Karpas-422 (cell line): Measurements from ENCODE around the gene SLC2A5. TPM values are rescaled to one million over a fixed set of nuclear protein-coding genes. Genes with fewer than 3 reads are reported as not detected.
A peak's percentile ranks its signal among the peaks of the same experiment; 100 is the strongest.

Source experiments
- DNase-seq: peaks from one replicate; pipeline ENCODE4 v3.0.0-alpha.2; 2015
- H2AFZ ChIP-seq: fragments of 200-600 bp; sonication (generic); 2 replicates; pipeline ENCODE4 v1.6.1; 2014; ENCODE audit warnings: antibody characterized with exemption, low read length, mixed read lengths
- H3K27ac ChIP-seq: fragments of 200-600 bp; sonication (generic); 2 replicates; pipeline ENCODE4 v1.5.1; 2014; ENCODE audit warnings: mild to moderate bottlenecking, low read length, moderate library complexity
- H3K27me3 ChIP-seq: fragments of 200-600 bp; sonication (generic); 2 replicates; pipeline ENCODE4 v1.6.1; 2014; ENCODE audit warnings: low read length, mixed read lengths
- H3K36me3 ChIP-seq: fragments of 200-600 bp; sonication (generic); 2 replicates; pipeline ENCODE4 v1.6.1; 2014; ENCODE audit warnings: low read length, mixed read lengths; ENCODE audit not compliant: insufficient read depth
- H3K4me1 ChIP-seq: fragments of 200-600 bp; sonication (generic); 2 replicates; pipeline ENCODE4 v1.6.1; 2014; ENCODE audit warnings: mild to moderate bottlenecking, low read length, mixed read lengths
- H3K4me2 ChIP-seq: fragments of 200-600 bp; sonication (generic); 2 replicates; pipeline ENCODE4 v1.6.1; 2014; ENCODE audit warnings: low read length, low read depth, mild to moderate bottlenecking; ENCODE audit not compliant: poor library complexity, severe bottlenecking
- H3K4me3 ChIP-seq: fragments of 200-600 bp; sonication (generic); 2 replicates; pipeline ENCODE4 v1.5.1; 2014; ENCODE audit warnings: mild to moderate bottlenecking, antibody characterized with exemption, low read length, mixed read lengths
- H3K79me2 ChIP-seq: fragments of 200-600 bp; sonication (generic); 2 replicates; pipeline ENCODE4 v1.6.1; 2014; ENCODE audit warnings: mild to moderate bottlenecking, low read length, mixed read lengths
- H3K9ac ChIP-seq: fragments of 200-600 bp; sonication (generic); 2 replicates; pipeline ENCODE4 v1.6.0; 2014; ENCODE audit warnings: low read length
- H3K9me2 ChIP-seq: fragments of 200-600 bp; sonication (generic), shearing (Covaris generic); replicated peaks from 2 replicates; pipeline ENCODE4 v1.6.0; 2014; ENCODE audit warnings: mild to moderate bottlenecking, low read length, moderate library complexity; ENCODE audit not compliant: insufficient read depth
- H3K9me3 ChIP-seq: fragments of 300-700, 200-600 bp; sonication (generic); 2 replicates; pipeline ENCODE4 v1.6.1; 2014; ENCODE audit warnings: low read length, mixed read lengths
- H4K20me1 ChIP-seq: fragments of 200-600 bp; sonication (generic); 2 replicates; pipeline ENCODE4 v1.6.1; 2014; ENCODE audit warnings: mild to moderate bottlenecking, antibody characterized with exemption, low read length, low read depth; ENCODE audit not compliant: insufficient read depth
- total RNA-seq: library from RNA; depleted of rRNA; stranded (reverse); fragments of >200 nt; shearing (Covaris generic); gene quantifications from 2 replicates; pipeline ENCODE4 v1.2.3, GENCODE V29; 2014; ENCODE audit warnings: low replicate concordance

Gene SLC2A5
- total RNA-seq, 1 experiment from 2014 or later: 0.22 TPM

DNA sequence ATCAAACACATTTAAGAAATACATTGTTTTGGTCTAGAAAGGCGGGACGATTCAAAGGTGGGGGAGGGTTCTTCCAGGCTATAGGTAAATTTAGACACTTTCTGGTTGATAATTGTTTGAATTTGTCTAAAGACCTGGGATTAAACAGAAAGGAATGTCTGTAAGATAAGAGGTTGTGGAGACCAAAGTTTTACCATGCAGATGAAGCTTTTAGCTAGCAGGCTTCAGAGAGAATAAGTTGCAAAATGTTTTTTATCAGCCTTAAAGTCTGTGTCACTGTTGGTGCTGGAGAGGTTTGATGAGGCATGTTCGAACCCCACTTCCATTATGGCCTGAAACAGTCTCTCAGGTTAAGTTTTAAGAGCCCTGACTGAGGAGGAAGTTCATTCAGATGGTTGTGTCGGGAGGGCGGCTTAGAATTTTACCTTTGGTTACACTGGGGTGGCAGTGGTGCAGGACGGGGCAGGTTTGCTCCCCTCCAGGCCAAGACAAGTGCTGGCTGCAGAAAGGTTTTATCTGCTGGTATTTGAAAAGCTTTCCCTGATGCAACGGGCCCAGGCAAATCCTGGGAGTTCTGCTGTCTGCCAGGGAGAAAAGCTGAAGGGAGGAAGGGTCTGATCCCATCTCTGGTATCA is 16.0 kb upstream of the SLC2A5 start:
- H3K4me1 ChIP-seq: peaks cover 14% of the 10 kb centered on the region
- no peaks in the 10 kb centered on the region for H3K36me3 ChIP-seq
- H3K9ac ChIP-seq: no peak overlapping the region
- no peak overlapping the region for H3K4me3 ChIP-seq
- no peaks in the 10 kb centered on the region for H3K79me2 ChIP-seq
- no peaks in the 10 kb centered on the region for H4K20me1 ChIP-seq
- no peaks in the 10 kb centered on the region for H3K9me2 ChIP-seq
- no peak overlapping the region for H3K27ac ChIP-seq
- H3K4me2 ChIP-seq: no peak overlapping the region
- no peaks in the 10 kb centered on the region for H3K27me3 ChIP-seq
- H3K9me3 ChIP-seq: no peaks in the 10 kb centered on the region
- H2AFZ ChIP-seq: no peak overlapping the region
- DNase-seq: no peak

DNA sequence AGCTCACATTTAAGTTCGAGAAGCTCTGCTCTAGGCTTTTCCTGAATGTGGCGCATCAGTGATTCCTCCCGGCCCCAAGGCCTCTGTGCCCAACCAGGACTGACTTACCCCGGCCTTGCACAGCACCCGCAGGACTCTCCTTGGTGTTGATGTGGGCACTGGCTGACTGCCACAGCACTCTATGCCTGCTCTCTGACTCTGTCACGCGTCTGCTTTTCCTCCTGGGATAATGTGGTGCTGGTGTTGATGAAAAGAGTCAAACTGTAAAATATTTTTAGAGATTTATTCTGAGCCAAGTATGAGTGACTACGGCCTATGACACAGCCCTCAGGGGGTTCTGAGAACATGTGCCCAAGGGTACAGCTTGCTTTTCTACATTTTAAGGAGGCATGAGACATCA is 15.5 kb upstream of the SLC2A5 start:
- no peaks in the 10 kb centered on the region for H3K9me2 ChIP-seq

GRCh38 chr1:9081473-9081872 is 12.0 kb upstream of the SLC2A5 start:
- Histone ChIP-seq H3K9ac (no peak overlapping the region), H3K4me3 (no peak overlapping the region), H4K20me1 (no peaks in the 10 kb centered on the region), H3K9me2 (no peaks in the 10 kb centered on the region), H3K27me3 (no peaks in the 10 kb centered on the region), H3K27ac (no peak overlapping the region), H3K36me3 (no peaks in the 10 kb centered on the region), H3K9me3 (no peaks in the 10 kb centered on the region), H3K4me2 (no peak overlapping the region), H3K79me2 (no peaks in the 10 kb centered on the region), H3K4me1 (peaks cover 37% of the 10 kb centered on the region), H2AFZ (no peak overlapping the region)
- no peak for DNase-seq

More for the DNA sequence above, 15.5 kb upstream of the SLC2A5 start:
- no peak overlapping the region for H3K4me2 ChIP-seq
- peaks cover 19% of the 10 kb centered on the region for H3K4me1 ChIP-seq
- H3K36me3 ChIP-seq: no peaks in the 10 kb centered on the region
- H3K9ac ChIP-seq: no peak overlapping the region
- H3K9me3 ChIP-seq: no peaks in the 10 kb centered on the region
- no peaks in the 10 kb centered on the region for H3K79me2 ChIP-seq
- no peaks in the 10 kb centered on the region for H4K20me1 ChIP-seq
- H3K27ac ChIP-seq: no peak overlapping the region
- no peak overlapping the region for H3K4me3 ChIP-seq
- no peaks in the 10 kb centered on the region for H3K27me3 ChIP-seq
- no peak overlapping the region for H2AFZ ChIP-seq
- no peak for DNase-seq

DNA sequence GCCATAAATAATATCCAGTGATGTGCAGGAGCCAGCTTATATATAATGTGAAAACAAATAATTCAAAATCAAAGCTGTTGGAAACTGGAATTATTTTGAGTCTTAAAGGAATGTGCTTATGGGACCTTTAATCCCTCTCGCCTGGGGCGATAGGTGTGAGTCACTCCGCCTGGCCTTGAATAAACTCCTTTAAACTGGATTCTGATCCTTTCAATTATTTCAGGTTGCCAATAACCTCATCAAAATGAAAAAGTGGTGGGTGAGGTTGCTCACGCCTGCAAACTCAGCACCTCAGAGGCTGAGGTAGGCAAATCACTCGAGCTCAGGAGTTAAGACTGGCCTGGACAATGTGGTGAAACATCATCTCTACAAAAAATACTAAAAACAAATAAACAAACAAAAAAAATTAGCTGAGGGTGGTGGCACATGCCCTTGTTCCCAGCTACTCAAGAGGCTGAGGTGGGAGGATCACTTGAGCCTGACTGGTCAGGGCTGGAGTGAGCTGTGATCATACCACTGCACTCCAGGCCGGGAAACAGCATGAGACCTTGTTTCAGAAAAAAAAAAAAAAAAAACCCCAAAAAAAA is 11.4 kb upstream of the SLC2A5 start:
- no peaks in the 10 kb centered on the region for H4K20me1 ChIP-seq
- peaks cover 43% of the 10 kb centered on the region for H3K4me1 ChIP-seq
- H3K9ac ChIP-seq: no peak overlapping the region
- H3K4me3 ChIP-seq: peak overlapping the region; percentile 31
- no peaks in the 10 kb centered on the region for H3K36me3 ChIP-seq
- no peaks in the 10 kb centered on the region for H3K9me3 ChIP-seq
- H3K79me2 ChIP-seq: no peaks in the 10 kb centered on the region
- DNase-seq: no peak
- no peaks in the 10 kb centered on the region for H3K27me3 ChIP-seq
- H3K4me2 ChIP-seq: peak overlapping the region; percentile 62
- H3K9me2 ChIP-seq: no peaks in the 10 kb centered on the region
- peak overlapping the region; percentile 42; the same call in 1 of the 2 replicates for H3K27ac ChIP-seq
- H2AFZ ChIP-seq: peak overlapping the region; percentile 10; the same call in 1 of the 2 replicates

GRCh38 chr1:9079988-9080704 is 10.7 kb upstream of the SLC2A5 start:
- H3K4me2 ChIP-seq: peak overlapping the region; percentile 62
- no peaks in the 10 kb centered on the region for H3K36me3 ChIP-seq
- no peaks in the 10 kb centered on the region for H3K27me3 ChIP-seq
- peak overlapping the region; percentile 42; the same call in 1 of the 2 replicates for H3K27ac ChIP-seq
- peaks cover 48% of the 10 kb centered on the region for H3K4me1 ChIP-seq
- no peak overlapping the region for H3K9ac ChIP-seq
- peak; percentile 65 for DNase-seq
- peak overlapping the region; percentile 31 for H3K4me3 ChIP-seq
- H3K9me2 ChIP-seq: no peaks in the 10 kb centered on the region
- no peaks in the 10 kb centered on the region for H3K9me3 ChIP-seq
- H3K79me2 ChIP-seq: no peaks in the 10 kb centered on the region
- H4K20me1 ChIP-seq: no peaks in the 10 kb centered on the region
- H2AFZ ChIP-seq: peak overlapping the region; percentile 10; the same call in 1 of the 2 replicates

GRCh38 chr1:9078752-9079500 is 9.5 kb upstream of the SLC2A5 start:
- Histone ChIP-seq H3K27ac (no peak overlapping the region), H3K4me1 (peaks cover 52% of the 10 kb centered on the region), H3K27me3 (no peaks in the 10 kb centered on the region), H4K20me1 (no peaks in the 10 kb centered on the region), H2AFZ (no peak overlapping the region), H3K9me2 (no peaks in the 10 kb centered on the region), H3K79me2 (no peaks in the 10 kb centered on the region), H3K4me3 (no peak overlapping the region), H3K4me2 (peak overlapping the region; percentile 30), H3K36me3 (no peaks in the 10 kb centered on the region), H3K9ac (no peak overlapping the region), H3K9me3 (no peaks in the 10 kb centered on the region)
- DNase-seq: no peak

GRCh38 chr1:9078015-9078751 is 8.7 kb upstream of the SLC2A5 start:
- Histone ChIP-seq H3K9me2 (no peaks in the 10 kb centered on the region), H3K27me3 (no peaks in the 10 kb centered on the region), H3K4me2 (no peak overlapping the region), H4K20me1 (no peaks in the 10 kb centered on the region), H3K36me3 (no peaks in the 10 kb centered on the region), H3K79me2 (no peaks in the 10 kb centered on the region), H3K4me1 (peaks cover 52% of the 10 kb centered on the region), H3K9me3 (no peaks in the 10 kb centered on the region), H3K27ac (no peak overlapping the region), H3K9ac (no peak overlapping the region), H2AFZ (no peak overlapping the region), H3K4me3 (no peak overlapping the region)
- DNase-seq: no peak
